Activated CD8-positive, alpha-beta memory T cell treated with anti-CD3 and anti-CD28 coated beads for 36 hours (primary cell): ENCODE results near the gene HSPA1B. TPM values are rescaled to one million over a fixed set of nuclear protein-coding genes. Genes with fewer than 3 reads are reported as not detected.
"Not testable (repeated sequence)": the region's sequence is repeated elsewhere in the genome, so short reads cannot be mapped to it uniquely, and the experiment has no call there.

Experiments used
- CTCF ChIA-PET: fragments of 350-600 bp; sonication (Branson Sonifier 250); formaldehyde crosslinking; loops from one replicate; lab custom pipeline; 2021; ENCODE audit warnings: antibody characterized with exemption; lab: Charles Lee
- POLR2A ChIA-PET: fragments of 350-600 bp; sonication (Branson Sonifier 250); formaldehyde crosslinking; loops from one replicate; lab custom pipeline; 2021; ENCODE audit warnings: antibody characterized with exemption; lab: Charles Lee
- total RNA-seq, 2 experiments: library from RNA; stranded (reverse); gene quantifications; one replicate each; pipeline ENCODE4 v1.2.3, GENCODE V29; 2021

Gene HSPA1B
- total RNA-seq, 2 experiments from 2014 or later, result 82.6 to 86.9 TPM

DNA sequence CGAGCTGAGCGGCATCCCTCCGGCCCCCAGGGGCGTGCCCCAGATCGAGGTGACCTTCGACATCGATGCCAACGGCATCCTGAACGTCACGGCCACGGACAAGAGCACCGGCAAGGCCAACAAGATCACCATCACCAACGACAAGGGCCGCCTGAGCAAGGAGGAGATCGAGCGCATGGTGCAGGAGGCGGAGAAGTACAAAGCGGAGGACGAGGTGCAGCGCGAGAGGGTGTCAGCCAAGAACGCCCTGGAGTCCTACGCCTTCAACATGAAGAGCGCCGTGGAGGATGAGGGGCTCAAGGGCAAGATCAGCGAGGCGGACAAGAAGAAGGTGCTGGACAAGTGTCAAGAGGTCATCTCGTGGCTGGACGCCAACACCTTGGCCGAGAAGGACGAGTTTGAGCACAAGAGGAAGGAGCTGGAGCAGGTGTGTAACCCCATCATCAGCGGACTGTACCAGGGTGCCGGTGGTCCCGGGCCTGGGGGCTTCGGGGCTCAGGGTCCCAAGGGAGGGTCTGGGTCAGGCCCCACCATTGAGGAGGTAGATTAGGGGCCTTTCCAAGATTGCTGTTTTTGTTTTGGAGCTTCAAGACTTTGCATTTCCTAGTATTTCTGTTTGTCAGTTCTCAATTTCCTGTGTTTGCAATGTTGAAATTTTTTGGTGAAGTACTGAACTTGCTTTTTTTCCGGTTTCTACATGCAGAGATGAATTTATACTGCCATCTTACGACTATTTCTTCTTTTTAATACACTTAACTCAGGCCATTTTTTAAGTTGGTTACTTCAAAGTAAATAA, 10.2 kb upstream of the HSPA1B start:
- ChIA-PET CTCF (interaction anchor here (1.0 to 1.7 kb wide), 2 partner anchors 10 to 20 kb away, joined by 3 to 6 read pairs; partner anchors contain the start of gene HSPA1B), POLR2A (interaction anchor here (0.6 to 1.4 kb wide), 3 partner anchors 9 to 165 kb away, joined by 3 to 4 read pairs (median 3); partner anchors contain the start of genes BAG6 and LSM2)

DNA sequence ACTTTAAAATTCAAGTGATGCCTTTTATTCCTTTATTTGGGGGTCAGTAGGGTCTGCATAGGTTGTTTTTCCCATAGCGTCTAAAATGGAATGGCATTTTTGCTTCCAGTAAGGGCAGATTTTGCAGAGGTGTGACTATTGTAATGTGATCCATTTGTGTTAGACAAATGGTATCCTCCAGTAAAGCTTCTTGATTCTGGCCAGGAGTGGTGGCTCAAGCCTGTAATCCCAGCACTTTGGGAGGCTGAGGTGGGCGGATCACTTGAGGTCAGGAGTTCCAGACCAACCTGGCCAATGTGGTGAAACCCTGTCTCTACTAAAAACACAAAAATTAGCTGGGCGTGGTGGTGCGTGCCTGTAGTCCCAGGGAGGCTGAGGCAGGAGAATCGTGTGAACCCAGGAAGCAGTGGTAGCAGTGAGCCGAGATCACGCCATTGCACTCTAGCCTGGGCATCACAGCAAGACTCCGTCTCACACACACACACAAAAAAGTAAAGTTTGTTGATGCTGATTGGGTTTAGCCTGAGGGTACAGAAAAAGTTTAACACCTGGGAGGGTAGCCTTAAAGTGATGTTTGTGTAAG, 9.5 kb upstream of the HSPA1B start:
- ChIA-PET CTCF (interaction anchor here (1.0 to 1.7 kb wide), 2 partner anchors 10 to 20 kb away, joined by 3 to 6 read pairs; partner anchors contain the start of gene HSPA1B), POLR2A (interaction anchor here (0.6 to 1.4 kb wide), 4 partner anchors 9 to 166 kb away, joined by 3 to 4 read pairs (median 4); partner anchors contain the start of genes BAG6 and LSM2)

DNA sequence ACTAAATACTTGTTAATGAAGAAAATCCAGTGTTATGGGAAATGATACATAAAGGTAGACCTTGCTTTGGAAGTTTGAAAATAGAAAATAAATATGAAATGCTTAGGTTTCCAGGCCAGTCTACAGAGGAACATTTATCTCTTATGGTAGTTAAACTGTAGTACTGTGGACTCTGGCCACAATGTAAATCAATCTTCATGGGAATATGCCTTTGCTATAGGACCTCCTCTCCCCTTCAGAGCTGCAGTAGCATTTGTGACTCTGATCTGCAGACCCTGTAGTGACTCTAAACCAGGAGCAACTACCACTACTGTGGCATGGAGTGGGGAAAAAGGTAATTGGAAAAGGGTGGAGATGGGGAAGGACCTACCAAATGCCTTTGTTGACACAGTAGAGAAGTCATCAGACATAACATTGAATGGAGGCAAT, 7.7 kb upstream of the HSPA1B start:
- ChIA-PET CTCF (interaction anchor here (0.7 to 1.0 kb wide), 3 partner anchors 95 to 240 kb away, joined by 3 to 5 read pairs (median 3); no protein-coding TSS in a partner anchor), POLR2A (no interaction called here)

DNA sequence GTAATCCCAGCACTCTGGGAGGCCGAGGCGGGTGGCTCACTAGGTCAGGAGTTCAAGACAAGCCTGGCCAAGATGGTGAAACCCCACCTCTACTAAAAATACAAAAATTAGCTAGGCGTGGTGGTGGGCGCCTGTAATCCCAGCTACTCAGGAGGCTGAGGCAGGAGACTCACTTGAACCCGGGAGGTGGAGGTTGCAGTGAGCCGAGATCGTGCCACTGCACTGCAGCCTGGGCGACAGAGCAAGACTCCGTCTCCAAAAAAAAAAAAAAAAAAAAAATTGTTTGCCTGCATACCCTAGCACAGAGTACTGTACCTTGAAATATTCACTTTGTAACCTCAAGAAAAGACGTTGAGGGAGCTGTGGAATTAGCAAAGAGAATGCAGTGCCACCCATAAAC, 7.1 kb upstream of the HSPA1B start:
- CTCF ChIA-PET, result interaction anchor here (0.7 to 1.0 kb wide), 2 partner anchors 181 to 240 kb away, joined by 3 to 5 read pairs; no protein-coding TSS in a partner anchor
- POLR2A ChIA-PET, result not testable (repeated sequence)

DNA sequence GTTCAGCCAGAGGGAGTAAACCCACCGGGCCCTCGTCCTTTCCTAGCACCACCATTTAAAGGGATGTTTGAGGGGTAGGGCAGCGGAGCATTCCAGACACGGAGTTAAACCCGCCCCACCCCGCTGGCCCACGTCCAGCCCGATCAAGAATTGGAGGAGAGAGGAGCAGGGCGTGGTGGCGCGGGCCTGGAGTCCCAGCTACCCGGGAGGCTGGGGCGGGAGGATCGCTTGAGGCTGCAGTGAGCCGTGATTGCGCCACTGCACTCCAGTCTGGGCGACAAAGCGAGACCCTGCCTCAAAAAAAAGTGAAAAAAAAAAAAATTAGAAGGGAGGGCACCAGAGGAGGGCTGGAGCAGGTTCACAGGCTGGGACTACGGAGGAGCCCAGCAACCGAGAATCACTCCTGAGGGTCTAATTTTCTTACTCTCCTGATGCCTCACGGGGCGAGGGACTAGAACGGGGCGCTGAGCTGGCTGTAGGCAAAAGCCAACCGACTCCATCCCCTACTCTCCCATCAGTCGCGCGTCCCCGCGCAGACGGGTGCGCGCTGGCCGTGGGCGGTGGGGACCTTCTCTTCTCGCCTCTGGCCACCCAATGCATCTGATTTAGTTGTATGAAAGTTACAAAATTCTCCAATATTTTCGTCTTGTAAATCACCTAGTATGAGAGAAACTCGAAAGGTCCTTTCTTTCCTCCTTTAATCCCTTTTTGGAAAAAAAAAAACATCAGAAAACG, 6.1 kb upstream of the HSPA1B start:
- CTCF ChIA-PET, result interaction anchor here (1.8 to 2.2 kb wide), 3 partner anchors 9 to 10 kb away, joined by 4 to 9 read pairs (median 5); no protein-coding TSS in a partner anchor
- POLR2A ChIA-PET, result interaction anchor here (1.4 to 2.4 kb wide), 2 partner anchors 8 to 11 kb away, joined by 3 to 10 read pairs; no protein-coding TSS in a partner anchor

DNA sequence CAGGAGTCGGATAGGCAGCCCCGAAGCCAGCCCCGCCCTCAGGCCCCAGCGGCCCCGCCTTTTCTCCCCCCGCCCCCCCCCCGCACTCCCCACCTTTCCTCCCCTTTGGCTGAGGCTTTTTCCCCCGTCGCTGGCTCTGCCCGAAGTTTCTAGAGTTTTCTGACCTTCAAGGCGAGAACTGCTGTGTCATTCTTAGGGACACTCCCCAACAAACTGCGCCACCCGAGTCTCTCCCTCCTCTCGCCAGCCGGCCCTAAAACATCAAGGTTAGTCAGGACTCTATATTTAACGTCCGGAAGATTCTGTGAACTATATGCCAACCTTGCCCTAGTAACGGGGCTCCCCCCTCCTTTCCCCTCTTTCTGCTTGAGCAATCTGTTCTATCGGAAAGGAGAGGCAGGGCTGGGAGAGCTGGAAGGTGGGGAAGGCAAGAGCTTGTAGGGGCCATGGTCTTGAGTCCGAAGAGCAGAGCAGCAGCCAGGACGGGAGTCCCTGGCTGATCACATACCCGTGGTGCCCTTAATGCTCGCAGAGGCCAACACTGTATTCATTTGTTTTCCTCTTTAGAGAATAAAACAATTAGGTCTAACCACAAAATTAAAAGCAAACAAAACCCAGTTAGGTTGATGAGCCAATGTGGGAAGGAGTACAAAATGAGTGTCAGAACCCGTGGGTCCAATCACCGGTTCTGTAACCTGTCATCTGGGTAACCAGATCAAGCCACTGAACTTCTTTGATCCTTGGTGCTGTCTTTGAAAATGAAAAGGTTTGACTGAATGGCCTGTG, 5.3 kb upstream of the HSPA1B start:
- CTCF ChIA-PET, result interaction anchor here (1.0 to 2.2 kb wide), 6 partner anchors 8 to 164 kb away, joined by 3 to 9 read pairs (median 4); partner anchors contain the start of gene LSM2
- POLR2A ChIA-PET, result interaction anchor here (1.4 to 2.4 kb wide), 2 partner anchors 9 to 10 kb away, joined by 3 to 10 read pairs; no protein-coding TSS in a partner anchor

DNA sequence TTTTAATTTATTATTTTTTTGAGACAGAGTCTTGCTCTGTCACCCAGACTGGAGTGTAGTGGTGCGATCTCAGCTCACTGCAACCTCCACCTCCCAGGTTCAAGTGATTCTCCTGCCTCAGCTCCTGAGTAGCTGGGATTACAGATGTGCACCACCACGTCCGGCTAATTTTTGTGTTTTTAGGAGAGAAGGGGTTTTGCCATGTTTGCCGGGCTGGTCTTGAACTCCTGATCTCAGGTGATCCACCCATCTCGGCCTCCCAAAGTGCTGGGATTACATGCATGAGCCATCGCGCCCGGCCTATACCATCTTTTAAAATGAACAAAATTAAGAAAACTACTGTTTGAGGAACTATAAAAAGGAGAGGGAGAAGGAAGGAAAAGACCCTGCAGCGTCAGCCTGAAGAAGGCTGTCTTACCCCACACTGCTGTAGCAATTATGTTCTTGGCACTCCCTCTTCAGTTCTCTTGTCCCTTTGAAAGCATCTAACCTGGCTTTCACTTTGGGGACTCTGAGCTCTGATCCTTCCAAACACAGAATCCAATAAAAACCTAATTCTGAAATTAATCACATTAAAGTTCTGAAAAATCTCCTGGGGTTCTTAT, 3.8 kb upstream of the HSPA1B start:
- ChIA-PET POLR2A (interaction anchor here (2.4 kb wide), 1 partner anchor 11 kb away, joined by 10 read pairs; no protein-coding TSS in a partner anchor), CTCF (interaction anchor here (2.2 kb wide), 1 partner anchor 7 kb away, joined by 9 read pairs; no protein-coding TSS in a partner anchor)

DNA sequence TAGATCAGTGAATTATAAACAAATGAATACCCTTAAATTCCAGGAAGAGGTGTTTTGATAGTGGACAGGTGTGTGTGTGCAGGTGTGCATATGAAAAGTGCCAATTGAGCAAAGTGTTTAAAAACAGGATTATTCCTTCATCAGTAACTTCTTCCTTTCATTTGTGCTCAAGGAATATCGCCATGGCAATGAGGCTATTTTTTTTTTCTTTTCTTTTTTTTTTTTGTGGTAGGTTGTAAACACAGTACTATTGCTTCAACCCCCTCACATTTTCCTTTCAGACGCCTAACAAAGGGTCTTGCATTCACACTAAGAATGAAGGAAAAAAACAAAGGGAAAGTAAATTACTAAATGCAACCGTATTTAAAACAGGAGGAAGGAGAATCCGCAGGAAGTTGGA, 2.0 kb upstream of the HSPA1B start:
- ChIA-PET POLR2A (interaction anchor here (1.2 to 2.6 kb wide), 2 partner anchors 11 to 85 kb away, joined by 7 to 12 read pairs; partner anchors contain the start of genes HSPA1A, HSPA1L and MSH5), CTCF (no interaction called here)

DNA sequence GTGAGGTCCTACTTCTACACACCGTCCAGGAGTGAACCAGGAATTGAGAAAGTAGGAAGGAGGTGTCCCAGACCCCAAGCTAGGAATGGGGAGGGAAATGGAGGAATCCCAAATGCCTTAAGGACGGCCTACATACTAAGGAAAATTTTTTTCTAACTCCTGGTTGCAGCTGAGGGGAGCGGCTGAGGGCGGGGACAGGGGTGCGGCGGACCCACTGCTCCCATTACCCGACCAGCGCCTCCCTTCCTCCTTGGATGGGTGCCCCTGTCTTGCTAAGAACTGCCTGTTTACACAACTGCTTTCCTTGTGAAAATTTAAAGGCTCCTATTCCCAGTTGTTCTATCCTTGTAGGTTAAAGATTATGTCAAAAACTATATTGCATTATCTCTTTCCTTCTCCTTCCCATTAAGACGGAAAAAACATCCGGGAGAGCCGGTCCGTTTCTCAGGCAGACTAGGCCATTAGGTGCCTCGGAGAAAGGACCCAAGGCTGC, 699 bp upstream of the HSPA1B start:
- POLR2A ChIA-PET, result interaction anchor here (0.6 to 2.6 kb wide), 11 partner anchors 12 to 267 kb away, joined by 3 to 12 read pairs (median 3); partner anchors contain the start of genes ABHD16A, BAG6, HSPA1A and HSPA1L
- CTCF ChIA-PET, result interaction anchor here (0.9 to 2.1 kb wide), 7 partner anchors 9 to 97 kb away, joined by 3 to 8 read pairs (median 4); partner anchors contain the start of genes DDAH2, HSPA1A, HSPA1L and LSM2

DNA sequence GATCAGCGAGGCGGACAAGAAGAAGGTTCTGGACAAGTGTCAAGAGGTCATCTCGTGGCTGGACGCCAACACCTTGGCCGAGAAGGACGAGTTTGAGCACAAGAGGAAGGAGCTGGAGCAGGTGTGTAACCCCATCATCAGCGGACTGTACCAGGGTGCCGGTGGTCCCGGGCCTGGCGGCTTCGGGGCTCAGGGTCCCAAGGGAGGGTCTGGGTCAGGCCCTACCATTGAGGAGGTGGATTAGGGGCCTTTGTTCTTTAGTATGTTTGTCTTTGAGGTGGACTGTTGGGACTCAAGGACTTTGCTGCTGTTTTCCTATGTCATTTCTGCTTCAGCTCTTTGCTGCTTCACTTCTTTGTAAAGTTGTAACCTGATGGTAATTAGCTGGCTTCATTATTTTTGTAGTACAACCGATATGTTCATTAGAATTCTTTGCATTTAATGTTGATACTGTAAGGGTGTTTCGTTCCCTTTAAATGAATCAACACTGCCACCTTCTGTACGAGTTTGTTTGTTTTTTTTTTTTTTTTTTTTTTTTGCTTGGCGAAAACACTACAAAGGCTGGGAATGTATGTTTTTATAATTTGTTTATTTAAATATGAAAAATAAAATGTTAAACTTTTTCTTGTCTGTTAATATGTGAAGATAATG, 2.2 kb downstream of the HSPA1B start:
- CTCF ChIA-PET, result interaction anchor here (0.7 to 2.6 kb wide), 9 partner anchors 7 to 1698 kb away, joined by 3 to 15 read pairs (median 4); partner anchors contain the start of genes CLIC1, DDAH2, GPANK1 and LSM2
- POLR2A ChIA-PET, result interaction anchor here (0.5 to 0.9 kb wide), 5 partner anchors 9 to 94 kb away, joined by 3 to 5 read pairs (median 4); no protein-coding TSS in a partner anchor

DNA sequence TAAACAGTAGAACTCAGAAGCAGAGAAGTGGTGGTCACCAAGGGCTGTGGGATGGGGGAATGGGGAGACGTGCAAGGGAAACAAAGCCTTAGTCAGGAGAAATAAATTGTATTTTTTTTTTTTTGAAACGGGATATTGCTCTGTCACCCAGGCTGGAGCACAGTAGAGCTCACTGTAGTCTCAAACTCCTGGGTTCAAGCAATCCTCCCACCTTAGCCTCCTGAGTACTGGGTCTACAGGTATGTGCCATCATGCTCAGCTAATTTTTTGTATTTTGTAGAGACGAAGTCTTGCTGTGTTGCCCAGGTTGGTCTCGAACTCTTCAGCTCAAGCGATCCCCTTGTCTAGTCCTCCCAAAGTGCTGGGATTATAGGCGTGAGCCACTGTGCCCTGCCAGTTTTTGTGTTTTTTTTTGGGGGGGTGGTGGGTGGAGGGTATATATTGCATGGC, 3.4 kb downstream of the HSPA1B start:
- CTCF ChIA-PET, result interaction anchor here (0.6 to 2.6 kb wide), 8 partner anchors 9 to 167 kb away, joined by 3 to 15 read pairs (median 4); partner anchors contain the start of genes DDAH2, GPANK1, HSPA1A and HSPA1L

DNA sequence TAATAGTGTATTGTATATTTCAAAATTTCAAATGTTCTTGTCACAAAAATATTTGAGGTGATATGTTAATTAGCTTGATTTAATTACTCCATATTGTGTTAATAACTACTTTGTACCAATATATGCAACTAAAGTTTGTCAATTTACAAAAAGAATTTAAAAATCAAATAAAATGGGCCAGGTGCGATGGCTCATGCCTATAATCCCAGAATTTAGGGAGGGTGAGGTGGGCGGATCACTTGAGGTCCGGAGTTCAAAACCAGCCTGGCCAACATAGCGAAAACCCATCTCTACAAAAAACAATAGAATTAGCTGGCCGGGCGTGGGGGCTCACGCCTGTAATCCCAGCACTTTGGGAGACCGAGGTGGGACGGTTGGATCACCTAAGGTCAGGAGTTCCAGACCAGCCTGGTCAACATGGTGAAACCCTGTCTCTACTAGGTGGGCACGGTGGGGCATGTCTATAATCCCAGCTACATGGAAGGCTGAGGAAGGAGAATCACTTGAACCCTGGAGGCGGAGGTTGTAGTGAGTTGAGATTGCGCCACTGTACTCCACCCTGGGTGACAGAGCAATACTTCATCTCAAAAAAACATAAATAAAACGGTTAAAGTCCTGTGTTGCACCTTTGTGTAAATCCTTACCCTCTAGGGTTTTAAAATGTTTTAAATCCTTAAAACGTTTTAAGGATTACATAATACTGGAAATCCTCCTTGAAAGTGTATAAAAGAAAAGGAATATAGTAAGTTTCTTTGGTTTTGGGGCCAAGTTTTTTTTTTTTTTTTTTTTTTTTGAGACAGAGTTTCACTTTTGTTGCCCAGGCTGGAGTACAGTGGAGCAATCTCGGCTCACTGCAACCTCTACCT, 4.0 kb downstream of the HSPA1B start:
- POLR2A ChIA-PET, result interaction anchor here (0.6 kb wide), 1 partner anchor 32 kb away, joined by 3 read pairs; no protein-coding TSS in a partner anchor
- CTCF ChIA-PET, result interaction anchor here (0.6 to 2.6 kb wide), 10 partner anchors 9 to 695 kb away, joined by 3 to 11 read pairs (median 4); partner anchors contain the start of genes DDAH2, LSM2 and VWA7

More for the DNA sequence above, 3.4 kb downstream of the HSPA1B start:
- POLR2A ChIA-PET, result interaction anchor here (0.6 to 0.7 kb wide), 3 partner anchors 33 to 137 kb away, joined by 3 to 7 read pairs (median 4); no protein-coding TSS in a partner anchor

DNA sequence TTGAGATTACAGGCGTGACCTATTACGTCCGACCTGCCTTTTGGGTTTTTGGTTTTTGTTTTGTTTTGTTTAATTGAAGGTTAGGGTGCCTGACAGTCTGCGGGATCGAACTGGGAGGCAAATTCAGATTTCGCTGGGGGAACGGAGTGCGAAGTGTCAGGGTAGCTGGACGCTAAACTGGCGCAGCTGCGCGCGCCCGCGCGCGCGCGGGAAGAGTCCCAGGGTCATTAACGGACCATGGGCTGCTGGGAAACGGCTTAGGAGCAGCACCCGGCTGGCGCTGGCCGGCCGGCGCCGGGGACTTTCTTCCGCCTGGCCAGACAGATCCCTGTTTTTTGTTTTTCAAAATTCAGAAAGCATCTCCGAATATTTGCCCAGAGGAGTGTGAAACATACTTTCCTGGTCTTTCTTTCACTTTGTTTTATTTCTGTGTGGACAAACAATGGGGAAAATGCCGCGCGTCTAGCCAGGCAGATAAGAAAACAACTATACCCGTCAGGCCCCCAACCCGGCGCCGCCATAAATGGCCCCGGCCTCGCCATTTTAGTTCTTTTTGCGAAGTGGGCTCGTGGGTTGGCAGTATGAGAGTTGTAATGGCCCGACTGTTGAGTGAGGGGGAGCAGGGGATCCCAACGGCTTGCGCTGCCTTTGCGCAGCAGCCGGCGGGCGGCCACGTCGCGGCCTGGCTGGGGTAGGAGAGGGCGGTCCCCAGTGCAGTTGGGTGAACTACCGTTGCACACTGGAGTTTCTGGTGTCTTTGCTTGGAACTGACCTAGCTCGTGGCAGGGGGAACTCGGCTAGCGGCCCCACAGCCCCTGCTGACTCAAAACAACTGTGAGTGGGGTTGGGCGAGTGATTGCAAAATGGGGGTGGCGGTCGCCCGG, 7.1 kb downstream of the HSPA1B start:
- POLR2A ChIA-PET, result interaction anchor here (0.6 to 1.7 kb wide), 11 partner anchors 9 to 1216 kb away, joined by 3 to 9 read pairs (median 5); partner anchors contain the start of gene NEU1
- CTCF ChIA-PET, result interaction anchor here (0.7 to 3.1 kb wide), 5 partner anchors 22 to 170 kb away, joined by 3 to 8 read pairs (median 5); partner anchors contain the start of genes NEU1 and VARS1
